ES-I3 (cell line): ENCODE results near the gene SLC8A1.
A peak's percentile ranks its signal among the peaks of the same experiment; 100 is the strongest.

Source experiments
- H3K36me3 ChIP-seq: 2 replicates; pipeline ENCODE4 v1.6.1; 2013; ENCODE audit warnings: mild to moderate bottlenecking, low read length, control low read depth, moderate library complexity; ENCODE audit not compliant: insufficient read depth
- H3K4me1 ChIP-seq: 2 replicates; pipeline ENCODE4 v1.6.1; 2013; ENCODE audit warnings: mild to moderate bottlenecking, control low read depth, low read length; ENCODE audit not compliant: insufficient read depth
- H3K9ac ChIP-seq: 2 replicates; pipeline ENCODE4 v1.6.1; 2013; ENCODE audit warnings: low read depth, mild to moderate bottlenecking, low read length, moderate library complexity
- H3K9me3 ChIP-seq: 2 replicates; pipeline ENCODE4 v1.6.1; 2013; ENCODE audit warnings: mild to moderate bottlenecking, low read length, moderate library complexity; ENCODE audit not compliant: control insufficient read depth, insufficient read depth

Gene SLC8A1

DNA sequence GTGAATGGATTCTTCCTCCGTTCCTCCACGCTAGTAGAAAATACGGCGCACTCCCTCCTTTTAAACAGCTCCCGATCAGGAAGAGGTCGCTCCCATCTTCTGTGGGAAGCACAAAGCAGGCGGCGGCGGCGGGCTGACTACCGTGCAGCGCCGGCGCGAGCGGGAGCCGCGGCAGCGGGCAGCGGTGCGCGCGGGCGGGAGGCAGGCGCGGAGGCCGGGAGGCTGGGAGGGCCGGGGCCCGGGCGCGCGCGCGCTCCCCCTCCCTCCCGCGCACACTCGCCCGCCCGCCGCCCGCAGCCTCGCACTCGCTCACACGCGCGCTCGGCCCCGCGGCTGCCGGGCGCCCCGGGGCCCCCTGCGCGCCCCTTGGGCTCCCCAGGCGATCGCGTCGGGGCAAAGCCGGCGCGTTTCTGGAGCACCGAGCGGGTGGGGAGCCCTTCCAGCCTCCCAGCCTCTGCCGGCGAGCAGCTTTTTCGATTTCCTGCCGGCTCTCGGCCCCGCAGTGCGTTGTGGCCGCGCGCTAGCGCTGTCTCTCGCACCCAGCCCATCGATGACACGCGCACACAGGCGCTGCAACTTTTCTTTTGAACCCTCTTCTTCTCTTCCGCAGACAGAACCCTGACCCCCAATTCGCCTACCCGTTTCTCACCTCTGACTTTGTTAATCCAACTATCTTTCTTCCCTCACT, at the start of gene SLC8A1:
Gene SLC8A1, minus strand, starts transcription at position 173 of the 688 bp plus-strand sequence.
- H3K9ac ChIP-seq = peak within 1 kb of the TSS; percentile 76; the same call in 1 of the 2 replicates
- no peaks in the 10 kb centered on the region for H3K36me3 ChIP-seq
- H3K9me3 ChIP-seq = no peaks in the 10 kb centered on the region
- 0 out of 2 replicates have a peak, but pooled peaks cover 4% of the 10 kb centered on the region for H3K4me1 ChIP-seq

DNA sequence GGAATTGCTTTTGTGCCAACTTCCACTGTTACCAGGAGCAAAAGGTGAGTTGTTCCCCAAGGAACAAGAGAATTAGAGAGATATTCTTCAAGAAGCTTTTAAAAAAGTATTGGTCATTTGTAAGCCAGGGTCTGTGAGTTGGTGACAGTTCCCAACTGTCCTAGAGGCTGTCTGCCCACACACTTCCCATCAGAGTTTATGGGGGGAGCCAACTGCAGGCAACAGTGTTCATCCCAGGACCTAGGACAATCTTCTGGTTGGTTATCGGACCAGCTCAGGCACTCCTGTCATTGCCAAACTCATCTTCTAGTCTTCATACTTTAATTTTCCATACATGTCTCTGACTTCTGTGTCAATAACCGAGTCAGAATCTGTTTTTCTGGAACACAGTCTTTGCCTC, 47.5 kb upstream of the SLC8A1 start:
- H3K9me3 ChIP-seq = no peaks in the 10 kb centered on the region
- H3K4me1 ChIP-seq = no peaks in the 10 kb centered on the region
- no peaks in the 10 kb centered on the region for H3K36me3 ChIP-seq
- H3K9ac ChIP-seq = no peak overlapping the region

DNA sequence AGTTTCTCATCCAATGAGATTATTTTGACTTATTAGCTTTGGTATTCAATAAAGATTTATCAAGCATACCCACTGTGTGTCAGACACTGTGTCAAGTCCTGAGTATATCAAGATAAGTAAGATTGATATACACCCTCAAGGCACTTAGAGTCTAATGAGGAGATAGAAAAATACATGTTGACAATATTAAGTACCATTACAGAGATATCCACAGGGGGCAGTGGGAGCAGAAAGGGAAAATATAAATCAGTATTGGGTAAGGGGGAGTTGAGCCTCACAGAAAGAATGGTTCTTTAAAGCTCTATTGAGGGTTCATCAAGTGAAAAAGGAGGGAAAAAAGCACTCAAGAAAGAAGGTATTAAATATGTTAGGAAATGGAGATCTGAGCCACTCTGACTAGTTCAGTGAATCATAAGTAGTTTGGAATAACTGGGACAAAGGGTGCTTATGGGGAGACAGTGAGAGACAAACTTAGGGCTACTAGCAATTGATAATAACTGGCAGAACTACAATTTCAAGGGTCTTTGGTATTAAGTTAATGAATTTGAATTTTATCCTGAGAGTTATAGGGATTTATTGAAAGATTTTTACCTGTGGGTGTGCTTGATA, 45.5 kb upstream of the SLC8A1 start:
- no peaks in the 10 kb centered on the region for H3K9me3 ChIP-seq
- no peak overlapping the region for H3K9ac ChIP-seq
- no peaks in the 10 kb centered on the region for H3K36me3 ChIP-seq
- no peaks in the 10 kb centered on the region for H3K4me1 ChIP-seq

DNA sequence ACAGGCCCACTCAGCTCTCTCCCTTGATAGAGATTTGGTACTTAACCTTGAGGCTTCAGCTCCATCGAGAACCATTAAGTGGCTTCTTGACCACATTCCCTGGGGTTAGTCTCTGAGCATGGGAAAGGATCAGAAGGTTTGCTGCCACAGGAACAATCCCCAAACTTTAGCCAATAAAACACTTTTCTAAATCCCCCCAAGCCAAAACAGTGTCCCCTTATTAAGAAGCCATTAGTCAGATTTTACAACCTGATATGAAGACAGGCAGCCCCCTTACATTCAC, 37.7 kb upstream of the SLC8A1 start:
- H3K36me3 ChIP-seq = no peaks in the 10 kb centered on the region
- no peaks in the 10 kb centered on the region for H3K9me3 ChIP-seq
- no peak overlapping the region for H3K9ac ChIP-seq
- H3K4me1 ChIP-seq = no peaks in the 10 kb centered on the region

DNA sequence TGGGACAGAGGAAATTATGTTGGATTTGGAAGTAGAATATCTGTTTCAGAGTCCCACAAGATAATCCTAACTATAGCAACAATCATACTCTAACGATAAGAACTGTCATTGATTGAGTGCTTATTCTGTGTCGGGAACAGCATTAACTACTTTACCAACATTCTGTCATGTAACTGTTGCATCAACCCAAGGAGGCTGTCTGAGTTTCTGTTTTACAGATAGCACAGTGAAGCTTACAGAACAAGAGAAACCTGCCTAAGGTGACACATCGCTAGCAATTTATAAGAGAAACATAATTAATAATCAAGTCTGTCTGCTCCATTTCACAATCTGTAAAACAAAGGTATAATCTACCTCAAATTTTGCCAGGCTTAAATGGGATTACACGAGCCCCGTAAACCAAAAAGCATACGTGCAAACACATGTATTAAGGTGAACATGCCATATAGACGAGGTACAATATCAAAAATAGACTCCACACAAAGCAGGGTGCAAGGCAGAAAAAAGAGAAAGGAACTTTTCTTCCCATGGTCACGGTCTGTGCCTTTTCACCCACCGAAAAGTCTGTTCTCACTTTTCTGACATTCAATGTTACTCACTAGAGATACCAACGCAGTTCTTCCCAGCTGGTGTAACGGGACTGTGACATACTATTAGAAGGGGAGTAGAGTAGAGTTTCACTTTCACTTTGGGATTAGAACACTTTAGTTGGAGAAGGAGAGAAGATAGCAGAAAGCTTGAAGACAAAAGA, 37.2 kb upstream of the SLC8A1 start:
- H3K9ac ChIP-seq = no peak overlapping the region

DNA sequence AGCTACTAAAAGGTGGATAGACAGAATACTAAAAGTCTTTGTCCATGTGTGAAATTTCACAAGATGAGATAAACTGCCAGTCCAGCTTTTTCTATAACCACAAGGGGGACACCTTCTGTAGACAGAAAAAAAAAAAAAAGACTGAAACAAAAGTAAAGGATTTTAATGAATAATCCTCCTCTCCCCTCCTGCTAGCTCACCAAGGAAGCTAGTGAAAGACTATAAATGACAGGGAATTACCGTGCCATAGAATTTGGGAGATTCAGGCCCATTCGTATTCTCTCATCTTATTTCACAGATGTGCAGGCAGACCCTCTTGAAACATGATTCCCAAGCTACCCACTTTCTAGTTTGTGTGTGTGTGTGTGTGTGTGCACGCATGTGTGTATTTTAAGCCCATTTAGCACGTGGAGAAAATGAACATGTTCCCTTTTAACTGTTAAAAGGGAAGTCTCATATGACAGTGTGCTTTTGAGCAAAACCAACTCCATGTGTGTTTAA, 36.3 kb upstream of the SLC8A1 start:
- H3K36me3 ChIP-seq = no peaks in the 10 kb centered on the region
- no peaks in the 10 kb centered on the region for H3K4me1 ChIP-seq
- H3K9me3 ChIP-seq = no peaks in the 10 kb centered on the region
- no peak overlapping the region for H3K9ac ChIP-seq

More for the DNA sequence above, 37.2 kb upstream of the SLC8A1 start:
- Histone ChIP-seq H3K36me3 (no peaks in the 10 kb centered on the region), H3K9me3 (no peaks in the 10 kb centered on the region), H3K4me1 (no peaks in the 10 kb centered on the region)

DNA sequence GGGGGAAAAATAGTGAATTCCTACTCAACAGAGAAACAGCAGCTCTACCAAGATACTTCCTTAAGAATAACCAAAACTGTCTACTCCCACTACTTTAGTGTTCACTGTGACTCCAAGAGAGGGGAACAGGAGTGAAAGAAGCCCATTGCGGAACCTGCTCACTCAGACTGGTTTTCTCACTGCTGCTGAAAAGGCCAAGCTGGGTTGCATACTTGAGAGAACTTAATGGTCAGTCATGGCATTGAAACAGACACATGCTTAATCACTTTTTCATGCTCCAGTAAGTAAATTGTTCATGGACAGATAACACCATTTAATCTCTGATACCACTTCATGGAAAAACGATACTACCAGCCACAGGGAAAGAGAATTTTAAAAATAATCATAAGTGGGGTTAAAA, 35.7 kb upstream of the SLC8A1 start:
- Histone ChIP-seq H3K9me3 (no peaks in the 10 kb centered on the region), H3K9ac (no peak overlapping the region), H3K4me1 (no peaks in the 10 kb centered on the region), H3K36me3 (no peaks in the 10 kb centered on the region)

DNA sequence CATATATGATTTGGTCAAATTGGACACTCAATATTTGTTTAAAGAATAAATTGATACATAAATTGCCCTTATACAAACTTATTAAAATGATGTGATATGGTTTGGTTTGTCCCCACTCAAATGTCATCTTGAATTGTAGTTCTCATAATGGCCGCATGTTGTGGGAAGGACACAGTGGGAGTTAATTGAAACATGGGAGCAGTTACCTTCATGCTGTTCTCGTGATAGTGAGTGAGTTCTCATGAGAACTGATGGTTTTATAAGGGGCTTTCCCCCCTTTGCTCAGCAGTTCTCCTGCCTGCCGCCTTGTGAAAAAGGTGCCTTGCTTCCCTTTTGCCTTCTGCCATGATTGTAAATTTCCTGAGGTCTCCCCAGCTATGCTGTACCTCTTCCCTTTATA, 34.0 kb upstream of the SLC8A1 start:
- Histone ChIP-seq H3K9ac (no peak overlapping the region), H3K9me3 (no peaks in the 10 kb centered on the region), H3K36me3 (no peaks in the 10 kb centered on the region), H3K4me1 (no peaks in the 10 kb centered on the region)

DNA sequence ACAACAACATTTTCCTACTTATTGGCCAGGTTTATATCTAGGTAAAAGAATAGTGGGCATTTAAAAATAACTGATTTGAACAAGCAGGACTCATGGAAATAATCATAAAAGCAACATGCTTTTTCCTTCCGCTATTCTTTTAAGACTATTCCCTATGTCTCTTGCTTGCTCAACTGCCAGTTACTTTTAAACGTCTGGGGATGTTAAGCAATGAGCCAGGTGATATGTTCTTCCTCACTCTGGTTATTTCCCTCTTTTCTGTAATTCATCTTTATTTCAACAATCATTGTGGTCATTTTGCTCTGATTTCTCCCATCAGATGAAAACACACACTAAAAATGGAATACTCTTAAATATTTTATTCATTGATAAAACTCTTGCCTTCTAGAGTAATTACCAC, 33.4 kb upstream of the SLC8A1 start:
- H3K9ac ChIP-seq = no peak overlapping the region
- H3K4me1 ChIP-seq = no peaks in the 10 kb centered on the region
- H3K36me3 ChIP-seq = no peaks in the 10 kb centered on the region
- no peaks in the 10 kb centered on the region for H3K9me3 ChIP-seq

DNA sequence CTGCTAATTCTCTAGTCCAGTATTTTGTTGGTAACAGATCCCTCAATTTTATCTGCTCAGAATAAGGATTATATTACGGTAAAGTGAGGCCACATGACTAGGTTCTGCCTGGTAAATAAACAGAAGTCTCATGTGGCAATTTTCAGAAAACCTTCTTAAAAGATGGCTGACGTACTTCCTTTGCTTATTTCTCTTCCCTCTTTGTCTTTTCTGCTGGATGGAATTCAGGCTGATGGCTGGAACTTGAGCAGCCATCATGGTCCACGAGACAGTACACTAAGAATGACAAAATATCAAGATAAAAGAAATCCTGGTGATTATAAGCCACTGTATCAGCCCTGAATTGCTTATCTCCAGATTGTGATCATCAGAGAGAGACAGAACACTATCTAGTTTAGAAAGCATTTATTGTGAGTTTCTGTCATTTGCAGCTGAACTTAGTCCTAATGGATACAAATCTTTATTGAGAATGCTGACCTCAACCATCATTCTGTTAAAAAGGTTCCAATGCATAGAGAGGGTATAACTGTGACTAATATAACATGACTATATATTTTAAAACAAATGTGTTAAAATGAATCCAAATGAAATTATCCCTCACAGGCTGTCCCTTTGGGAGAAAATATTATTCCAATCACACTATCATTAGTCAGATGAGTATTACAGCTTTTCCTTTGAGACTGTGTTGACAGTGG, 31.8 kb upstream of the SLC8A1 start:
- H3K36me3 ChIP-seq = no peaks in the 10 kb centered on the region
- H3K9ac ChIP-seq = no peak overlapping the region
- no peaks in the 10 kb centered on the region for H3K4me1 ChIP-seq
- H3K9me3 ChIP-seq = no peaks in the 10 kb centered on the region

DNA sequence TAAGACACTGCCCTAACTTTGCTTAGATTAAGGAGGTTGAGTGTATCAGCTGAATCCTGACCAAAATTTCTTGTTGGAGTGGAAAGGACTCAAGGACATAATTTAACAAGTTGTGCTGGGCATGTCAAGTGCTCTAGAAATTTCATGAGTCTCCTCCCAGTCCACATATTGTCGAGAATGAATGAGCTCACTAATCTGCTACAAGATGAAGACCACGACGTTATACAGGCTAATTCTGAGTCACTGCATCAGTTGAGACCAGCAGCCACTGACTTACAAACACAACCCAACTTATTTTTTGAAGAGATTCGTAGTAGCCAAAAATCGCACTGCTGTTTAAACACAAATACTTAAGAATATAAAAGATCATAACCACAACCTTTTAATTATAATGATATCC, 28.7 kb upstream of the SLC8A1 start:
- H3K9me3 ChIP-seq = no peaks in the 10 kb centered on the region
- no peaks in the 10 kb centered on the region for H3K36me3 ChIP-seq
- no peak overlapping the region for H3K9ac ChIP-seq
- no peaks in the 10 kb centered on the region for H3K4me1 ChIP-seq

DNA sequence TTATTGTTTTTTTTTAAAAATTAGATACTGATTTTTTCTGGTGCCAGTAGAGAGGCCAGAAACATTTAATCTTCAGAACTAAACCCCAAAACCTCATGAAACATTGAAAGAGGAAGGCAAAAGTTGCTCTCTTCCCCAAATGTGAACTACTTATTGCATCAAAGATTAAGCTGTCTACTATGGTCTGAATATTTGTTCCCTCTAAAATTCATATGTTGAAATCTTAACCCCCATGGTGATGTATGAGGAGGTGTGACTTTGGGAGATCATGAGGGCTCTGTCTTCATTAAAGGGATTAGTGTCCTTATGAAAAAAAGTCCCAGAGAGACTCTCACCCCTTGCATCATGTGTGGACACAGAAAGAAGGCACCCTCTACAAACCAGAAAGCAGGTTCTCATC, 28.2 kb upstream of the SLC8A1 start:
- Histone ChIP-seq H3K9me3 (no peaks in the 10 kb centered on the region), H3K9ac (no peak overlapping the region), H3K36me3 (no peaks in the 10 kb centered on the region), H3K4me1 (no peaks in the 10 kb centered on the region)

DNA sequence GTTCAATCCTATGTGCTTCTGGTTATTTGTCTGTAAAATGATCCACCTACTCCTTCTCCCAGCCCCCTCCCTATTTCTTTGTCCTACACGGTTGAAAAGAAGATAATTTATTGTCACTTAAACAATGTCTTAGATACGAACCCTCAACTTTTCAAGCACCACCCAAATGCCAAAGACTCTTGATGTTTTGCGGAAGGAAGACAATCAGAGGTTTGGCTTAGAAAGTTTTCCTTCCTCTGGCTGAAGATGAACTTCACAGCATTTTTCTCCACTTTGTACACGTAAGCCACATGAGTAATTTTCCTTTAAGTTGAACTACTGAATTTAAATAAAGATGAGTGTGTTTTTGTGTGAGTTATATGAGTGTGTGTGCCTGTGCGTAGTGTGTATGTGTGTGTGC, 25.5 kb upstream of the SLC8A1 start:
- Histone ChIP-seq H3K9me3 (no peaks in the 10 kb centered on the region), H3K36me3 (no peaks in the 10 kb centered on the region), H3K9ac (no peak overlapping the region), H3K4me1 (no peaks in the 10 kb centered on the region)

DNA sequence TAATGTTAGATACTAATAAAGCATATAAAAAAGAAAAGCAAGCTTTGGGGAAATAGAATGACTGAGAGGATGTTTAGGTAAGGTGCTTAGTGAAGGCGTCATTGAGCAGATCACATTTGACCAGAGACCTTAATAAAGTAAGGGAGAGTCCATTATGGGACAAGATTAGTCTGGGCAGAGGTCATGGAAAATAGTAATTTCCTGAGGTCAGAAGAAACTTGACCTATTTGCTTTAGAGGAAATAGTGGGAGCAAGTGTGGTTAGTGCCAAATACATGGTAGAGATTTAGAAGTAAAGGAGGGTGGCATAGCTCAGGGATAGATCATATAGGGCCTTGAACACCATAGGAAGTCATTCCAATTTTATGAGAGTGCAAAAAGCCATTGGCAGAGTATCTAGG, 24.5 kb upstream of the SLC8A1 start:
- Histone ChIP-seq H3K9me3 (no peaks in the 10 kb centered on the region), H3K36me3 (no peaks in the 10 kb centered on the region), H3K9ac (no peak overlapping the region), H3K4me1 (no peaks in the 10 kb centered on the region)
